PFSK-1 (cell line): ENCODE data around the gene ZC3H12C.

Experiments
- FOXP2 ChIP-seq: optimal IDR thresholded peaks from 2 replicates; pipeline ENCODE3; 2011; ENCODE audit warnings: borderline replicate concordance, control low read depth, inconsistent platforms; ENCODE audit not compliant: insufficient read depth; ENCODE audit errors: extremely low read length, extremely low read depth
- POLR2AphosphoS5 ChIP-seq: IDR thresholded peaks from 2 replicates; pipeline ENCODE4 v1.6.1; 2012; ENCODE audit warnings: low read depth, mild to moderate bottlenecking, control low read depth, low read length, moderate library complexity
- REST ChIP-seq, 2 experiments: IDR thresholded peaks; 2 replicates each; pipeline versions ENCODE4 v1.6.1 to v1.8.0; 2011 to 2012; ENCODE audit warnings: low read depth in 2 of 2, low read length in 2 of 2, control low read depth in 1 of 2, inconsistent platforms in 1 of 2, mild to moderate bottlenecking in 1 of 2, moderate library complexity in 1 of 2; ENCODE audit not compliant: insufficient read depth in 1 of 2
- SIN3A ChIP-seq: IDR thresholded peaks from 2 replicates; pipeline ENCODE4 v1.6.1; 2012; ENCODE audit warnings: mild to moderate bottlenecking, low read length, moderate library complexity, borderline replicate concordance; ENCODE audit not compliant: insufficient read depth
- TAF1 ChIP-seq: IDR thresholded peaks from 2 replicates; pipeline ENCODE4 v1.6.1; 2012; ENCODE audit warnings: low read length, control low read depth, borderline replicate concordance; ENCODE audit not compliant: insufficient read depth

- TF ChIP-seq REST (IDR thresholded peaks at IDR 0.05; ENCODE audit: insufficient read depth in 1 of 2, low read depth in 2 of 2, low read length in 2 of 2) (no peak), POLR2AphosphoS5 (no peak), SIN3A (no peak), FOXP2 (no peak), TAF1 (no peak)
Measured at GRCh38 chr11:110133160-110133559, 40.0 kb downstream of the ZC3H12C start.
